ENCODE data around the gene GPATCH1.
A peak's percentile ranks its signal among the peaks of the same experiment; 100 is the strongest.
"Not testable (repeated sequence)": the region's sequence is repeated elsewhere in the genome, so short reads cannot be mapped to it uniquely, and the experiment has no call there.

The GPATCH1 gene

GRCh38 chr19:33110137-33110910 is 29.3 kb downstream of the GPATCH1 start:
- H3K9me3 ChIP-seq, result no peaks in the 10 kb centered on the region
- H3K27me3 ChIP-seq (ENCODE audit: low read depth), result no peaks in the 10 kb centered on the region
- no peak overlapping the region for H3K4me3 ChIP-seq
- no peaks in the 10 kb centered on the region; the same call in 1 of the 2 replicates for H3K4me1 ChIP-seq
- in situ Hi-C loops (cut with MboI; ENCODE audit: low sequenced_read_pairs), result loop anchor here (10.0 kb wide), 1 partner anchor 136 kb away; the partner anchor contains the start of genes CEP89 and FAAP24
- H3K36me3 ChIP-seq (replicated peaks), result peaks cover 49% of the 10 kb centered on the region
- no peak for DNase-seq (ENCODE audit: low spot score in 2 of 2)

- Histone ChIP-seq H3K9me3 (no peaks in the 10 kb centered on the region), H3K36me3 (replicated peaks) (peaks cover 49% of the 10 kb centered on the region), H3K4me1 (no peaks in the 10 kb centered on the region; the same call in 1 of the 2 replicates), H3K4me3 (no peak overlapping the region), H3K27me3 (ENCODE audit: low read depth) (no peaks in the 10 kb centered on the region)
- in situ Hi-C loops (cut with MboI; ENCODE audit: low sequenced_read_pairs), result loop anchor here (10.0 kb wide), 1 partner anchor 137 kb away; the partner anchor contains the start of genes CEP89 and FAAP24
- DNase-seq (ENCODE audit: low spot score in 2 of 2), result no peak
These were observed 30.6 kb downstream of the GPATCH1 start for GRCh38 chr19:33111587-33111986.

GRCh38 chr19:33114312-33114711 is 33.3 kb downstream of the GPATCH1 start:
- Histone ChIP-seq H3K4me3 (no peak overlapping the region), H3K9me3 (no peaks in the 10 kb centered on the region), H3K27me3 (ENCODE audit: low read depth) (no peaks in the 10 kb centered on the region), H3K4me1 (no peaks in the 10 kb centered on the region; the same call in 1 of the 2 replicates), H3K36me3 (replicated peaks) (peaks cover 49% of the 10 kb centered on the region)
- in situ Hi-C loops (cut with MboI; ENCODE audit: low sequenced_read_pairs), result loop anchor here (10.0 kb wide), 1 partner anchor 140 kb away; the partner anchor contains the start of genes CEP89 and FAAP24
- DNase-seq (ENCODE audit: low spot score in 2 of 2), result no peak

- no peaks in the 10 kb centered on the region for H3K9me3 ChIP-seq
- H3K4me3 ChIP-seq, result no peak overlapping the region
- no peak for DNase-seq (ENCODE audit: low spot score in 2 of 2)
- in situ Hi-C loops (cut with MboI; ENCODE audit: low sequenced_read_pairs), result loop anchor here (10.0 kb wide), 1 partner anchor 143 kb away; the partner anchor contains the start of genes CEP89 and FAAP24
- H3K27me3 ChIP-seq (ENCODE audit: low read depth), result no peaks in the 10 kb centered on the region
- peaks cover 31% of the 10 kb centered on the region for H3K36me3 ChIP-seq (replicated peaks)
- no peaks in the 10 kb centered on the region; the same call in 1 of the 2 replicates for H3K4me1 ChIP-seq
These were observed 36.5 kb downstream of the GPATCH1 start for GRCh38 chr19:33117501-33117900.

GRCh38 chr19:33118643-33119042 is 37.7 kb downstream of the GPATCH1 start:
- DNase-seq (ENCODE audit: low spot score in 2 of 2), result no peak
- in situ Hi-C loops (cut with MboI; ENCODE audit: low sequenced_read_pairs), result loop anchor here (10.0 kb wide), 1 partner anchor 144 kb away; the partner anchor contains the start of genes CEP89 and FAAP24
- H3K27me3 ChIP-seq (ENCODE audit: low read depth), result no peaks in the 10 kb centered on the region
- H3K4me3 ChIP-seq, result no peak overlapping the region
- H3K9me3 ChIP-seq, result no peaks in the 10 kb centered on the region
- H3K36me3 ChIP-seq (replicated peaks), result peaks cover 21% of the 10 kb centered on the region
- no peaks in the 10 kb centered on the region for H3K4me1 ChIP-seq

GRCh38 chr19:33124207-33125098 is 43.5 kb downstream of the GPATCH1 start:
- no peaks in the 10 kb centered on the region for H3K9me3 ChIP-seq
- H3K27me3 ChIP-seq (ENCODE audit: low read depth), result no peaks in the 10 kb centered on the region
- H3K4me1 ChIP-seq, result peaks cover 2% of the 10 kb centered on the region
- H3K36me3 ChIP-seq (replicated peaks), result peaks cover 15% of the 10 kb centered on the region
- in situ Hi-C loops (cut with MboI; ENCODE audit: low sequenced_read_pairs), result loop anchor here (10.0 kb wide), 1 partner anchor 60 kb away; no protein-coding TSS in a partner anchor
- no peak for DNase-seq (ENCODE audit: low spot score in 2 of 2)
- no peak overlapping the region for H3K4me3 ChIP-seq

GRCh38 chr19:33125929-33126388 is 45.0 kb downstream of the GPATCH1 start:
- H3K4me3 ChIP-seq, result no peak overlapping the region
- H3K4me1 ChIP-seq, result peaks cover 14% of the 10 kb centered on the region
- H3K27me3 ChIP-seq (ENCODE audit: low read depth), result no peaks in the 10 kb centered on the region
- H3K36me3 ChIP-seq (replicated peaks), result peaks cover 17% of the 10 kb centered on the region
- in situ Hi-C loops (cut with MboI; ENCODE audit: low sequenced_read_pairs), result loop anchor here (10.0 kb wide), 1 partner anchor 59 kb away; no protein-coding TSS in a partner anchor
- H3K9me3 ChIP-seq, result no peaks in the 10 kb centered on the region
- DNase-seq (ENCODE audit: low spot score in 2 of 2), result peak; percentile 52 to 66

GRCh38 chr19:33126712-33127111 is 45.7 kb downstream of the GPATCH1 start:
- H3K4me3 ChIP-seq; DNase-seq (ENCODE audit: low spot score in 2 of 2); H3K27me3 ChIP-seq (ENCODE audit: low read depth); H3K9me3 ChIP-seq: not testable (repeated sequence)
- H3K36me3 ChIP-seq (replicated peaks), result peaks cover 17% of the 10 kb centered on the region
- in situ Hi-C loops (cut with MboI; ENCODE audit: low sequenced_read_pairs), result loop anchor here (10.0 kb wide), 1 partner anchor 58 kb away; no protein-coding TSS in a partner anchor
- H3K4me1 ChIP-seq, result peaks cover 14% of the 10 kb centered on the region

- H3K27me3 ChIP-seq (ENCODE audit: low read depth), result no peaks in the 10 kb centered on the region
- H3K4me3 ChIP-seq, result no peak overlapping the region
- in situ Hi-C loops (cut with MboI; ENCODE audit: low sequenced_read_pairs), result loop anchor here (10.0 kb wide), 1 partner anchor 55 kb away; no protein-coding TSS in a partner anchor
These were observed 48.9 kb downstream of the GPATCH1 start for GRCh38 chr19:33129901-33130300.

GRCh38 chr19:33130433-33130832 is 49.5 kb downstream of the GPATCH1 start:
- H3K4me1 ChIP-seq, result peaks cover 14% of the 10 kb centered on the region
- in situ Hi-C loops (cut with MboI; ENCODE audit: low sequenced_read_pairs), result no loop called here
- no peak overlapping the region for H3K4me3 ChIP-seq
- no peaks in the 10 kb centered on the region for H3K27me3 ChIP-seq (ENCODE audit: low read depth)
- DNase-seq (ENCODE audit: low spot score in 2 of 2), result peak in 1 of 2 experiments; percentile 26
- H3K36me3 ChIP-seq (replicated peaks), result peaks cover 17% of the 10 kb centered on the region
- no peaks in the 10 kb centered on the region for H3K9me3 ChIP-seq

More at GRCh38 chr19:33129901-33130300, 48.9 kb downstream of the GPATCH1 start:
- DNase-seq (ENCODE audit: low spot score in 2 of 2), result peak; percentile 37 to 55
- peaks cover 14% of the 10 kb centered on the region for H3K4me1 ChIP-seq
- no peaks in the 10 kb centered on the region for H3K9me3 ChIP-seq
- H3K36me3 ChIP-seq (replicated peaks), result peaks cover 17% of the 10 kb centered on the region

GRCh38 chr19:33132021-33132420 is 51.0 kb downstream of the GPATCH1 start, which contains the start of gene WDR88:
WDR88 (plus strand) TSS chr19:33132114; CDS start chr19:33132170, 56 bp downstream.
- in situ Hi-C loops (cut with MboI; ENCODE audit: low sequenced_read_pairs), result no loop called here
- Histone ChIP-seq H3K4me1 (peaks cover 14% of the 10 kb centered on the region), H3K36me3 (replicated peaks) (peaks cover 7% of the 10 kb centered on the region; the same call in 1 of the 2 replicates), H3K9me3 (no peaks in the 10 kb centered on the region), H3K4me3 (no peak within 1 kb of the TSS), H3K27me3 (ENCODE audit: low read depth) (no peaks in the 10 kb centered on the region)
- DNase-seq (ENCODE audit: low spot score in 2 of 2), result no peak

GRCh38 chr19:33132425-33132824 is 51.4 kb downstream of the GPATCH1 start:
- in situ Hi-C loops (cut with MboI; ENCODE audit: low sequenced_read_pairs), result no loop called here
- no peak for DNase-seq (ENCODE audit: low spot score in 2 of 2)
- no peaks in the 10 kb centered on the region for H3K9me3 ChIP-seq
- H3K36me3 ChIP-seq (replicated peaks), result peaks cover 7% of the 10 kb centered on the region; the same call in 1 of the 2 replicates
- H3K4me1 ChIP-seq, result peaks cover 14% of the 10 kb centered on the region
- no peak overlapping the region for H3K4me3 ChIP-seq
- H3K27me3 ChIP-seq (ENCODE audit: low read depth), result no peaks in the 10 kb centered on the region

GRCh38 chr19:33133438-33134031 is 52.6 kb downstream of the GPATCH1 start:
- in situ Hi-C loops (cut with MboI; ENCODE audit: low sequenced_read_pairs), result no loop called here
- H3K4me1 ChIP-seq, result peaks cover 14% of the 10 kb centered on the region
- no peaks in the 10 kb centered on the region for H3K27me3 ChIP-seq (ENCODE audit: low read depth)
- peak in 1 of 2 experiments; percentile 27 for DNase-seq (ENCODE audit: low spot score in 2 of 2)
- no peak overlapping the region for H3K4me3 ChIP-seq
- H3K36me3 ChIP-seq (replicated peaks), result peaks cover 3% of the 10 kb centered on the region; the same call in 1 of the 2 replicates
- H3K9me3 ChIP-seq, result no peaks in the 10 kb centered on the region
